Measurements from ENCODE around the gene BRI3BP.

DNA sequence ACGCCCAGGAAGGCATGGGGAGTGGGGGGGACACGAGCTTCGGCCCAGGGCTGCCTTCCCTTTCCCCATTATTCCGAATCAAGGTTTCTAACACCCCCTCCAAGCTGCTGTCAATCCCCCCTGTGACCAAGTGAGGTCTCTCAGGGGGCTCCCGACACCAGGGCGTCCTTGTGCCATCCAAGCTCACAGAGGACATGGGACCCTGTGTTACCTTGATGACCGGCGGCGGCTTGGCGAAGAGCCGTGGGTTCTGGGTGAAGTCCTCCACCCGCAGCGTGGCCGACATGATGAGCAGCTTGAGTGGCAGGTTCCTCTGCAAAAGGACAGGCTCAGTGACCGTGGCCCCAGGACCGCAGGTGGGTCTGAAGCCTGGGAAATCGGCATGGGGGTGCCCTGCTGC lies 24.8 kb upstream of the BRI3BP start:
- TF ChIP-seq, protein P1, sequence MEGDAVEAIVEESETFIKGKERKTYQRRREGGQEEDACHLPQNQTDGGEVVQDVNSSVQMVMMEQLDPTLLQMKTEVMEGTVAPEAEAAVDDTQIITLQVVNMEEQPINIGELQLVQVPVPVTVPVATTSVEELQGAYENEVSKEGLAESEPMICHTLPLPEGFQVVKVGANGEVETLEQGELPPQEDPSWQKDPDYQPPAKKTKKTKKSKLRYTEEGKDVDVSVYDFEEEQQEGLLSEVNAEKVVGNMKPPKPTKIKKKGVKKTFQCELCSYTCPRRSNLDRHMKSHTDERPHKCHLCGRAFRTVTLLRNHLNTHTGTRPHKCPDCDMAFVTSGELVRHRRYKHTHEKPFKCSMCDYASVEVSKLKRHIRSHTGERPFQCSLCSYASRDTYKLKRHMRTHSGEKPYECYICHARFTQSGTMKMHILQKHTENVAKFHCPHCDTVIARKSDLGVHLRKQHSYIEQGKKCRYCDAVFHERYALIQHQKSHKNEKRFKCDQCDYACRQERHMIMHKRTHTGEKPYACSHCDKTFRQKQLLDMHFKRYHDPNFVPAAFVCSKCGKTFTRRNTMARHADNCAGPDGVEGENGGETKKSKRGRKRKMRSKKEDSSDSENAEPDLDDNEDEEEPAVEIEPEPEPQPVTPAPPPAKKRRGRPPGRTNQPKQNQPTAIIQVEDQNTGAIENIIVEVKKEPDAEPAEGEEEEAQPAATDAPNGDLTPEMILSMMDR (conservative IDR thresholded peaks at IDR 0.05; ENCODE audit: low read depth, low read length), result no peak
- TF ChIP-seq EZH2 (IDR thresholded peaks at IDR 0.05; ENCODE audit: low read length, unreplicated experiment) (no peak), EZH2phosphoT487 (IDR thresholded peaks at IDR 0.05; ENCODE audit: borderline replicate concordance, low read length) (no peak)
